ENCODE results near the gene MS4A10. TPM values are rescaled to one million over a fixed set of nuclear protein-coding genes. Genes with fewer than 3 reads are reported as not detected.
"Not testable (repeated sequence)": the region's sequence is repeated elsewhere in the genome, so short reads cannot be mapped to it uniquely, and the experiment has no call there.

The MS4A10 gene
- total and polyA plus RNA-seq, 7 donors, result 0.03 TPM; not detected in 6

DNA sequence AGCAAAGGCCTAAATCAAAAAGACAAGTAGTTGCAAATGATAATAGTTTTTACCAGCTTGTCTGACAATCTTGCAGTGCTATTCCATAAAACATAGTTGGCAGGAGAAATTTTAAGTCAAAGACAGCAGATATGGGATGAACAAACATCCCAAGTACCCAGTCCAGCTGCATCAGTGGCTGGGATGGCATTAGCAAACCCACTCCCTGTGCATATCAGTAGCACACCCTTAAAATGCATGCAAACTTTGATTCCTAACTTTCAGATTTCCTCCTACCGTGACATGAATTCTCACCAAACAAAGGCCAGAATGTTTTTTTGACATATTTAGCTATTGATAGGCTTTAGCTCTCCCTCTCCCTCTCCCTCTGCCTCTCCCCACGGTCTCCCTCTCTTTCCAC is 29.0 kb downstream of the MS4A10 start:
- 73 to 80% (median 79%) methylated on average over 2 of the region's 2 CpGs for WGBS, 3 donors
- ATAC-seq (no peak), DNase-seq (peak in 1 of 2 donors; percentile 1)
- Histone ChIP-seq H3K36me3 (ENCODE audit: insufficient read depth in 1 of 2, low read depth in 1 of 2) (no peaks in the 10 kb centered on the region), H3K27me3 (ENCODE audit: insufficient read depth in 3 of 3, low read length in 2 of 3) (no peaks in the 10 kb centered on the region), H3K4me3 (no peak overlapping the region), H3K27ac (no peak overlapping the region), H3K9me3 (peaks cover 3% of the 10 kb centered on the region), H3K4me1 (no peaks in the 10 kb centered on the region)
- TF ChIP-seq, protein P1, sequence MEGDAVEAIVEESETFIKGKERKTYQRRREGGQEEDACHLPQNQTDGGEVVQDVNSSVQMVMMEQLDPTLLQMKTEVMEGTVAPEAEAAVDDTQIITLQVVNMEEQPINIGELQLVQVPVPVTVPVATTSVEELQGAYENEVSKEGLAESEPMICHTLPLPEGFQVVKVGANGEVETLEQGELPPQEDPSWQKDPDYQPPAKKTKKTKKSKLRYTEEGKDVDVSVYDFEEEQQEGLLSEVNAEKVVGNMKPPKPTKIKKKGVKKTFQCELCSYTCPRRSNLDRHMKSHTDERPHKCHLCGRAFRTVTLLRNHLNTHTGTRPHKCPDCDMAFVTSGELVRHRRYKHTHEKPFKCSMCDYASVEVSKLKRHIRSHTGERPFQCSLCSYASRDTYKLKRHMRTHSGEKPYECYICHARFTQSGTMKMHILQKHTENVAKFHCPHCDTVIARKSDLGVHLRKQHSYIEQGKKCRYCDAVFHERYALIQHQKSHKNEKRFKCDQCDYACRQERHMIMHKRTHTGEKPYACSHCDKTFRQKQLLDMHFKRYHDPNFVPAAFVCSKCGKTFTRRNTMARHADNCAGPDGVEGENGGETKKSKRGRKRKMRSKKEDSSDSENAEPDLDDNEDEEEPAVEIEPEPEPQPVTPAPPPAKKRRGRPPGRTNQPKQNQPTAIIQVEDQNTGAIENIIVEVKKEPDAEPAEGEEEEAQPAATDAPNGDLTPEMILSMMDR (IDR thresholded peaks at IDR 0.05), result no peak
- intact Hi-C loops (cut with DNase I), result no loop called here

DNA sequence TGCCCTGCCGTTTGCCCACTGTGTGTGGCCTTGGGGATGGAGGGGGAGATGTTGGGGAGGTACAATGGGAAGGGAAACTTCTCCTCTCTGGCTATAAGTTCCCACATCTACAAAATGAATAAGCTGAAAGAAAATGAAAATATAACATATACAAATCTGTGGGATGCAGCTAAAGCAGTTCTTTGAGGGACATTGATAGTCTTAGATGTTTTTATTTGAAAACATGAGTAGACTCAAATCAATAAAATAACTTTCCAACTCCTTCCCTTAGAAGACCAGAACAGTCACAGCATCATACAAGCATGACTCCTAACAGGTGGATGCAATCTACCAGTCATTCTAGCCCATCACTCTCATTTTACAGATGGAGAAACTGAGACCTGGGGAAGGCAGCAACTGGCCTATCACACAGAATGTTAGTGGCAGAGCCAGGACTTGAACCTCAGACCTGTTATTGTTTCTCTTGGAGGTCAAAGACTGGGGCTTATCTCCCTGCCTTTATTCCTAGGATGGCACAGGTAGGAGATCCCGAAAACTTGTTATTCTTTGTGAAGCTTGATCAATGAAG is 31.5 kb downstream of the MS4A10 start:
- 90 to 98% (median 96%) methylated on average over 2 of the region's 2 CpGs for WGBS, 3 donors
- intact Hi-C loops (cut with DNase I), result no loop called here
- no peaks in the 10 kb centered on the region for H3K27me3 ChIP-seq (ENCODE audit: insufficient read depth in 3 of 3, low read length in 2 of 3)
- H3K4me3 ChIP-seq, result no peak overlapping the region
- DNase-seq (no peak), ATAC-seq (no peak)
- peaks cover 3% of the 10 kb centered on the region for H3K9me3 ChIP-seq
- no peaks in the 10 kb centered on the region for H3K4me1 ChIP-seq
- no peaks in the 10 kb centered on the region for H3K36me3 ChIP-seq (ENCODE audit: insufficient read depth in 1 of 2, low read depth in 1 of 2)
- H3K27ac ChIP-seq, result no peak overlapping the region
- TF ChIP-seq, protein P1 (IDR thresholded peaks at IDR 0.05), result no peak

DNA sequence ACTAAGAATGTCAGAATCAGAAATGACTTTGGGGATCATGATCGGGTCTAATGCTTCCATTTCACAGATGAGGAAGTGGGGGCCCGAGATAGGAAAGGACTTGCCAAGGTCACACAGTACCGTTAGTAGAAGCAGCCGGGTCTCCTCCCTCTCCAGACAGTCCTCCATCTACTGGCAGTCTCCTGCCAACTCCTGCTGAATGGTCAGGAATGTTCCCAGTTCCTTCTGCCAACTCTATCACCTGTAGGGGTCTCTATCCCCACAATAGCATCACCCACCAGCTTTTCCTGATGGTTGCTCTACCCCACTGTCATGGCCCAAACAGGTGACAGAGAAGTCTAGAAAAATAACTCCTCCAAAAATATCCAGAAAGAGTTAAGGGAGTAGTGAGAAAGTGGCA is 32.9 kb downstream of the MS4A10 start:
- Histone ChIP-seq H3K9me3 (peaks cover 3% of the 10 kb centered on the region), H3K27ac (no peak overlapping the region), H3K27me3 (ENCODE audit: insufficient read depth in 3 of 3, low read length in 2 of 3) (no peaks in the 10 kb centered on the region), H3K36me3 (ENCODE audit: insufficient read depth in 1 of 2, low read depth in 1 of 2) (no peaks in the 10 kb centered on the region), H3K4me1 (no peaks in the 10 kb centered on the region), H3K4me3 (no peak overlapping the region)
- 71 to 76% (median 72%) methylated on average over 4 of the region's 4 CpGs for WGBS, 3 donors
- intact Hi-C loops (cut with DNase I), result no loop called here
- ATAC-seq, result no peak
- DNase-seq, result no peak
- TF ChIP-seq, protein P1 (IDR thresholded peaks at IDR 0.05), result no peak

DNA sequence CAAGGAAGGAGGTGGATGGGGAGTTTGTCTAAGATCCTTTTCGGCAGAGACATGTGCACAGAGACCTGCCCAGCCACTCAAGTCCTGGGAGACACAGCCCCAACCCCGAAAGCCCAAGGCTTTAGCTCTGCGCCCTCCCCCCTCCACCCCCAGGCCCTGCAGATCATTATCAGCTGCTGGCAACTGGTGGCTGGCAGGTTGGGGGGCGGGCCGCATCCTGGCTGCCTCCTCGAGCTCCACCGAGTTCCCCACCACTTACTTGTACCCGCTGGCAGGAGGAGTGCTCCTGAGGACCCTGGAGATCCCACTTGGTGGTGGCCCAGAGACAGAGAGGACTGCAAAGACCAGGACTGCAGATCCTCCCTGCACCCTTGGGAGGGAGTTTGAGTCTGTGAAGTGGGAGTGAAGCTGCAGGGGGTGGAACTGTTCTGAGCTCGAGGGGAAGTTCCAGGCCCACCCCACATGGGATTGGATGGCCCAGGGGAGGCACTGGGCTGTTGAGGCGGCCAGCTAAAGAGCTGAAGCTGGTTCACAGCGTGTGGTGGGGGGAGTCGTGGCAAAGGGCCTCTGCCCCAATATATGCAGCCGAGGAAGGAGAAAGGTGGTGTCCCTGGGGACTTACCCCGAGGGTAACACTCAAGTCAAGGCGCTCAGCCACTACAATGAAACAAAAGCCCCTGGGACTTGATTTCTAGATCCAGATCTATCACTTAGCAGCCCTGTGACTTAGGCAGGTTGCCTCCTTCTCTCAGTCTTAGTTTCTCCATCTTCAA is 36.9 kb downstream of the MS4A10 start:
- Histone ChIP-seq H3K36me3 (ENCODE audit: insufficient read depth in 1 of 2, low read depth in 1 of 2) (no peaks in the 10 kb centered on the region), H3K27ac (no peak overlapping the region), H3K4me3 (no peak overlapping the region), H3K4me1 (no peaks in the 10 kb centered on the region), H3K9me3 (peaks cover 2% of the 10 kb centered on the region), H3K27me3 (ENCODE audit: insufficient read depth in 3 of 3, low read length in 2 of 3) (no peaks in the 10 kb centered on the region)
- WGBS, 3 donors, result 61 to 67% (median 65%) methylated on average over 14 to 15 of the region's 15 CpGs
- DNase-seq (peak in 1 of 2 donors; percentile 42), ATAC-seq (no peak)
- TF ChIP-seq, protein P1 (IDR thresholded peaks at IDR 0.05), result no peak
- intact Hi-C loops (cut with DNase I), result no loop called here

DNA sequence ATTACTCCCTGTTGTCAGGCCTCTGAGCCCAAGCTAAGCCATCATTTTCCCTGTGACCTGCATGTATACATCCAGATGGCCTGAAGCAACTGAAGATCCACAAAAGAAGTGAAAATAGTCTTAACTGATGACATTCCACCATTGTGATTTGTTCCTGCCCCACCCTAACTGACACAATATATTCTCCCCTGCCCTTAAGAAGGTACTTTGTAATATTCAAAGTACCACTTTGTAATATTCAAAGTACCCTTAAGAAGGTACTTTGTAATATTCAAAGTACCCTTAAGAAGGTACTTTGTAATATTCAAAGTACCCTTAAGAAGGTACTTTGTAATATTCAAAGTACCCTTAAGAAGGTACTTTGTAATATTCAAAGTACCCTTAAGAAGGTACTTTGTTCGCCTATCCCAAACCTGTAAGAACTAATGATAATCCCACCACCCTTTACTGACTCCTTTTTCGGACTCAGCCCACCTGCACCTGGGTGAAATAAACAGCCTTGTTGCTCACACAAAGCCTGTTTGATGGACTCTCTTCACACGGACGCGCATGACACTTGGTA is 38.7 kb downstream of the MS4A10 start:
- intact Hi-C loops (cut with DNase I); H3K4me3 ChIP-seq; H3K36me3 ChIP-seq (ENCODE audit: insufficient read depth in 1 of 2, low read depth in 1 of 2); H3K27ac ChIP-seq; H3K4me1 ChIP-seq; H3K9me3 ChIP-seq; ATAC-seq; H3K27me3 ChIP-seq (ENCODE audit: insufficient read depth in 3 of 3, low read length in 2 of 3): not testable (repeated sequence)
- 89 to 95% (median 91%) methylated on average over 5 of the region's 5 CpGs for WGBS, 3 donors
- peak in 1 of 2 donors; percentile 26 for DNase-seq

All from psoas muscle (tissue), 8 donors.